HG02623 (cell line): ENCODE results near the gene SH2B3.

Experiments
- ATAC-seq: cut with Tn5 transposase; IDR thresholded peaks from one replicate; pipeline ENCODE4 v1.9.1; 2021; ENCODE audit warnings: moderate library complexity; ENCODE audit not compliant: unreplicated experiment

SH2B3 gene

GRCh38 chr12:111426344-111427185, 20.8 kb downstream of the SH2B3 start:
- no peak for ATAC-seq

GRCh38 chr12:111427417-111428074, 21.8 kb downstream of the SH2B3 start:
- ATAC-seq = no peak

- no peak for ATAC-seq
Observed at GRCh38 chr12:111428081-111428727, 22.5 kb downstream of the SH2B3 start.

- no peak for ATAC-seq
Observed at GRCh38 chr12:111428728-111429175, 23.0 kb downstream of the SH2B3 start.

GRCh38 chr12:111429828-111430432, 24.2 kb downstream of the SH2B3 start:
- no peak for ATAC-seq

GRCh38 chr12:111430433-111431353, 25.0 kb downstream of the SH2B3 start:
- ATAC-seq = no peak

- no peak for ATAC-seq
Observed at GRCh38 chr12:111431772-111432171, 26.0 kb downstream of the SH2B3 start.

- ATAC-seq = no peak
Observed at GRCh38 chr12:111434049-111434448, 28.3 kb downstream of the SH2B3 start.

GRCh38 chr12:111434680-111435338, 29.1 kb downstream of the SH2B3 start:
- peak; percentile 50 for ATAC-seq

GRCh38 chr12:111435661-111436201, 30.0 kb downstream of the SH2B3 start:
- no peak for ATAC-seq

- no peak for ATAC-seq
Observed at GRCh38 chr12:111436266-111436665, 30.5 kb downstream of the SH2B3 start.

GRCh38 chr12:111436811-111437210, 31.1 kb downstream of the SH2B3 start:
- no peak for ATAC-seq

GRCh38 chr12:111437816-111438454, 32.2 kb downstream of the SH2B3 start:
- ATAC-seq = no peak

GRCh38 chr12:111438481-111438880, 32.8 kb downstream of the SH2B3 start:
- ATAC-seq = no peak

- no peak for ATAC-seq
Observed at GRCh38 chr12:111439657-111440151, 34.0 kb downstream of the SH2B3 start.

GRCh38 chr12:111440152-111440551, 34.4 kb downstream of the SH2B3 start:
- no peak for ATAC-seq

GRCh38 chr12:111440631-111441030, 34.9 kb downstream of the SH2B3 start:
- ATAC-seq = no peak

- ATAC-seq = no peak
Observed at GRCh38 chr12:111441107-111441928, 35.6 kb downstream of the SH2B3 start.
